LoVo (cell line): Measurements from ENCODE around the gene PCID2.
"Not testable (repeated sequence)": the region's sequence is repeated elsewhere in the genome, so short reads cannot be mapped to it uniquely, and the experiment has no call there.

Source experiments
- DNase-seq: peaks from one replicate; pipeline ENCODE4 v3.0.0-alpha.2; 2016; ENCODE audit warnings: low spot score

Gene PCID2

GRCh38 chr13:113208421-113209335 lies at the start of gene PCID2:
PCID2 (minus strand) TSS chr13:113208669; CDS start chr13:113208634, 35 bp downstream.
- peak; percentile 91 for DNase-seq

GRCh38 chr13:113257908-113258307 lies 49.4 kb upstream of the PCID2 start:
- not testable (repeated sequence) for DNase-seq

- DNase-seq = no peak
Measured at GRCh38 chr13:113252516-113253095, 44.1 kb upstream of the PCID2 start.

GRCh38 chr13:113245849-113246796 lies 37.7 kb upstream of the PCID2 start:
- DNase-seq = no peak

GRCh38 chr13:113243847-113244246 lies 35.4 kb upstream of the PCID2 start:
- DNase-seq = no peak

GRCh38 chr13:113241623-113242022 lies 33.2 kb upstream of the PCID2 start:
- DNase-seq = not testable (repeated sequence)

GRCh38 chr13:113239986-113240385 lies 31.5 kb upstream of the PCID2 start:
- DNase-seq = no peak

- DNase-seq = no peak
Measured at GRCh38 chr13:113239357-113239756, 30.9 kb upstream of the PCID2 start.

- no peak for DNase-seq
Measured at GRCh38 chr13:113238536-113238935, 30.1 kb upstream of the PCID2 start.

GRCh38 chr13:113233101-113233500 lies 24.6 kb upstream of the PCID2 start:
- DNase-seq = no peak

- no peak for DNase-seq
Measured at GRCh38 chr13:113232208-113233003, 23.9 kb upstream of the PCID2 start.

GRCh38 chr13:113231306-113232207 lies 23.1 kb upstream of the PCID2 start:
- no peak for DNase-seq

- DNase-seq = no peak
Measured at GRCh38 chr13:113229791-113230190, 21.3 kb upstream of the PCID2 start.

- no peak for DNase-seq
Measured at GRCh38 chr13:113229161-113229560, 20.7 kb upstream of the PCID2 start.

- no peak for DNase-seq
Measured at GRCh38 chr13:113226873-113227450, 18.5 kb upstream of the PCID2 start.

- DNase-seq = no peak
Measured at GRCh38 chr13:113225515-113225914, 17.0 kb upstream of the PCID2 start.

GRCh38 chr13:113224486-113224885 lies 16.0 kb upstream of the PCID2 start:
- DNase-seq = no peak

GRCh38 chr13:113223070-113223469 lies 14.6 kb upstream of the PCID2 start:
- DNase-seq = no peak

GRCh38 chr13:113220877-113221276 lies 12.4 kb upstream of the PCID2 start:
- DNase-seq = no peak

GRCh38 chr13:113220141-113220598 lies 11.7 kb upstream of the PCID2 start:
- DNase-seq = no peak
